Stomach (tissue), 9 donors: Measurements from ENCODE around the gene FAM13C. TPM values are rescaled to one million over a fixed set of nuclear protein-coding genes. Genes with fewer than 3 reads are reported as not detected.
A peak's percentile ranks its signal among the peaks of the same experiment; 100 is the strongest.

Experiments
- DNase-seq, 2 donors: peaks; one replicate each; pipeline versions ENCODE4 v3.0.0 to v3.0.0-alpha.2; 2013 to 2019
- H3K27ac ChIP-seq, 5 donors: fragments of 200-600 bp in 4 of 5; sonication (generic) in 4 of 5; one replicate each; pipeline ENCODE4 v1.5.1; 2013 to 2019; ENCODE audit warnings: mild to moderate bottlenecking in 1 of 5, moderate library complexity in 1 of 5
- H3K27me3 ChIP-seq, 3 donors: fragments of 200-600 bp; sonication (generic); one replicate each; pipeline ENCODE4 v1.5.1; 2017 to 2019; ENCODE audit warnings: mixed run types in 1 of 3
- H3K36me3 ChIP-seq, 4 donors: fragments of 200-600 bp; sonication (generic); 1 replicate in 3 of 4; 2 replicates in 1 of 4; pipeline ENCODE4 v1.5.1; 2016 to 2019
- H3K4me1 ChIP-seq, 4 donors: fragments of 200-600 bp; sonication (generic); one replicate each; pipeline ENCODE4 v1.5.1; 2016 to 2019
- H3K4me3 ChIP-seq, 4 donors: fragments of 200-600 bp; sonication (generic) in 3 of 4; one replicate each; pipeline ENCODE4 v1.5.1; 2016 to 2019; ENCODE audit warnings: mild to moderate bottlenecking in 1 of 4
- H3K9me3 ChIP-seq, 4 donors: fragments of 200-600 bp; sonication (generic); one replicate each; pipeline ENCODE4 v1.5.1; 2016 to 2019
- EP300 ChIP-seq: sonication (generic); formaldehyde crosslinking; IDR thresholded peaks from one replicate; pipeline ENCODE4 v1.6.1; 2017; ENCODE audit warnings: antibody characterized with exemption
- POLR2A ChIP-seq, 4 donors: fragments of 450-650 bp; IDR thresholded peaks; one replicate each; pipeline ENCODE4 v1.6.1; 2016; ENCODE audit warnings: antibody characterized with exemption in 4 of 4, control low read depth in 2 of 4, mild to moderate bottlenecking in 1 of 4, moderate library complexity in 1 of 4
- POLR2AphosphoS5 ChIP-seq, 3 donors: sonication (generic); formaldehyde crosslinking; IDR thresholded peaks; one replicate each; pipeline ENCODE4 v1.6.1; 2016; ENCODE audit warnings: antibody characterized with exemption in 3 of 3
- WGBS, 5 donors: extraction: QIAGEN DNeasy Blood & Tissue Kit in 3 of 5; methylation state at CpG; one replicate each; pipeline versions ENCODE4 v1.1.5 to v1.1.7; 2013 to 2018; 5-methylcytosine and 5-hydroxymethylcytosine counted together
- intact Hi-C: fragments of 100-400 bp; cut with DNase I; formaldehyde crosslinking; loops from one replicate; pipeline ENCODE4 v1.15.1; 2023; ENCODE audit warnings: low total_unique reads
- polyA plus RNA-seq, 3 donors: library from polyadenylated mRNA; stranded (reverse); fragments of 200-250 nt; gene quantifications; one replicate each; pipeline ENCODE4 v1.2.3, GENCODE V29; 2013
- total RNA-seq, 5 donors: library from RNA; depleted of rRNA; stranded (reverse); fragments of >200 nt; gene quantifications; one replicate each; pipeline versions ENCODE4 v1.1.0 to v1.2.3, GENCODE V29; 2014 to 2016
- TF ChIP-seq, protein P1 (sequence below), 7 experiments: fragments of 450-650 bp in 4 of 7; fragments of 200-600 bp in 3 of 7; sonication (generic) in 3 of 7; IDR thresholded peaks; one replicate each; pipeline ENCODE4 v1.5.1; 2016 to 2019; ENCODE audit warnings: antibody characterized with exemption in 7 of 7, control low read depth in 2 of 7, mild to moderate bottlenecking in 1 of 7
- donor health status: healthy with polysubstance abuse.
- donor health status: Bipolar disorder and iron deficiency.
- donor health status: healthy.

Gene FAM13C
- total and polyA plus RNA-seq, 8 donors: 0.89 to 47.3 (median 9.2) TPM

GRCh38 chr10:59376846-59377245 is 14.5 kb upstream of the FAM13C start:
- Histone ChIP-seq H3K27me3 (no peaks in the 10 kb centered on the region), H3K4me3 (no peak overlapping the region), H3K36me3 (no peaks in the 10 kb centered on the region), H3K9me3 (no peaks in the 10 kb centered on the region), H3K27ac (no peak overlapping the region), H3K4me1 (no peaks in the 10 kb centered on the region)
- DNase-seq: no peak
- 57 to 70% (median 63%) methylated on average over 3 of the region's 3 CpGs for WGBS, 5 donors
- intact Hi-C loops: no loop called here
- no peak for TF ChIP-seq POLR2AphosphoS5 (IDR thresholded peaks at IDR 0.05)
- no peak for TF ChIP-seq EP300
- TF ChIP-seq POLR2A (IDR thresholded peaks at IDR 0.05): no peak
- TF ChIP-seq, protein P1, sequence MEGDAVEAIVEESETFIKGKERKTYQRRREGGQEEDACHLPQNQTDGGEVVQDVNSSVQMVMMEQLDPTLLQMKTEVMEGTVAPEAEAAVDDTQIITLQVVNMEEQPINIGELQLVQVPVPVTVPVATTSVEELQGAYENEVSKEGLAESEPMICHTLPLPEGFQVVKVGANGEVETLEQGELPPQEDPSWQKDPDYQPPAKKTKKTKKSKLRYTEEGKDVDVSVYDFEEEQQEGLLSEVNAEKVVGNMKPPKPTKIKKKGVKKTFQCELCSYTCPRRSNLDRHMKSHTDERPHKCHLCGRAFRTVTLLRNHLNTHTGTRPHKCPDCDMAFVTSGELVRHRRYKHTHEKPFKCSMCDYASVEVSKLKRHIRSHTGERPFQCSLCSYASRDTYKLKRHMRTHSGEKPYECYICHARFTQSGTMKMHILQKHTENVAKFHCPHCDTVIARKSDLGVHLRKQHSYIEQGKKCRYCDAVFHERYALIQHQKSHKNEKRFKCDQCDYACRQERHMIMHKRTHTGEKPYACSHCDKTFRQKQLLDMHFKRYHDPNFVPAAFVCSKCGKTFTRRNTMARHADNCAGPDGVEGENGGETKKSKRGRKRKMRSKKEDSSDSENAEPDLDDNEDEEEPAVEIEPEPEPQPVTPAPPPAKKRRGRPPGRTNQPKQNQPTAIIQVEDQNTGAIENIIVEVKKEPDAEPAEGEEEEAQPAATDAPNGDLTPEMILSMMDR (IDR thresholded peaks at IDR 0.05): no peak

DNA sequence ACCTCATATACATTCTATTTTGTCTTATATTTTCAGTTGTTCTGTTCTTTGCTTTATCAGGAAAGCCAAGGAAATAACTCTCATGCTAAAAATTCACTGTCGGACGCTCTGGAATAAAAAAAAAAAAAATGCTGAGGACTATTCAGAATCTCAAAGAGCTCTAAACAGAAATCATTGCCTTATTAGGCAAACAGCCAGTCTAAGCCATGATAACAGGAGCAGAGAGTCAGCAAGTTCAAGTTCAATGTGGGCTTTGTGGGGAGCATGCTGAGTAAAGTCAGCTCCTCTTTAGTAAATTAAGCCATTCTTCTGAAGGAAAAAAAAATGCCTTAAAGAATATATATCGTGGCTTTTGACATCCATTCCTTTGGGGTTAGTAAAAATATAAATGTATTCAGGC is 13.6 kb upstream of the FAM13C start:
- Histone ChIP-seq H3K36me3 (no peaks in the 10 kb centered on the region), H3K27ac (no peak overlapping the region), H3K4me3 (no peak overlapping the region), H3K27me3 (no peaks in the 10 kb centered on the region), H3K9me3 (no peaks in the 10 kb centered on the region), H3K4me1 (no peaks in the 10 kb centered on the region)
- intact Hi-C loops: no loop called here
- TF ChIP-seq EP300 (no peak), POLR2A (IDR thresholded peaks at IDR 0.05) (no peak), POLR2AphosphoS5 (IDR thresholded peaks at IDR 0.05) (no peak)
- TF ChIP-seq, protein P1 (IDR thresholded peaks at IDR 0.05): no peak
- WGBS, 5 donors: 63 to 78% (median 75%) methylated on average over 3 of the region's 3 CpGs
- no peak for DNase-seq

GRCh38 chr10:59374916-59375315 is 12.6 kb upstream of the FAM13C start:
- TF ChIP-seq, protein P1 (IDR thresholded peaks at IDR 0.05): no peak

GRCh38 chr10:59373071-59373470 is 10.7 kb upstream of the FAM13C start:
- intact Hi-C loops: no loop called here
- Histone ChIP-seq H3K27me3 (no peaks in the 10 kb centered on the region), H3K9me3 (no peaks in the 10 kb centered on the region), H3K27ac (no peak overlapping the region), H3K4me1 (no peaks in the 10 kb centered on the region), H3K36me3 (no peaks in the 10 kb centered on the region), H3K4me3 (no peak overlapping the region)
- peak in 1 of 2 donors; percentile 14 for DNase-seq
- TF ChIP-seq EP300 (no peak), POLR2A (IDR thresholded peaks at IDR 0.05) (no peak), POLR2AphosphoS5 (IDR thresholded peaks at IDR 0.05) (no peak)
- TF ChIP-seq, protein P1 (IDR thresholded peaks at IDR 0.05): no peak
- WGBS, 5 donors: 77 to 90% (median 86%) methylated on average over 3 of the region's 3 CpGs

More at GRCh38 chr10:59374916-59375315, 12.6 kb upstream of the FAM13C start:
- intact Hi-C loops: no loop called here
- DNase-seq: no peak
- Histone ChIP-seq H3K4me1 (no peaks in the 10 kb centered on the region), H3K9me3 (no peaks in the 10 kb centered on the region), H3K27ac (no peak overlapping the region), H3K27me3 (no peaks in the 10 kb centered on the region), H3K36me3 (no peaks in the 10 kb centered on the region), H3K4me3 (no peak overlapping the region)
